ENCODE data around the gene DDTL.
"Not testable (repeated sequence)": the region's sequence is repeated elsewhere in the genome, so short reads cannot be mapped to it uniquely, and the experiment has no call there.

DDTL gene

DNA sequence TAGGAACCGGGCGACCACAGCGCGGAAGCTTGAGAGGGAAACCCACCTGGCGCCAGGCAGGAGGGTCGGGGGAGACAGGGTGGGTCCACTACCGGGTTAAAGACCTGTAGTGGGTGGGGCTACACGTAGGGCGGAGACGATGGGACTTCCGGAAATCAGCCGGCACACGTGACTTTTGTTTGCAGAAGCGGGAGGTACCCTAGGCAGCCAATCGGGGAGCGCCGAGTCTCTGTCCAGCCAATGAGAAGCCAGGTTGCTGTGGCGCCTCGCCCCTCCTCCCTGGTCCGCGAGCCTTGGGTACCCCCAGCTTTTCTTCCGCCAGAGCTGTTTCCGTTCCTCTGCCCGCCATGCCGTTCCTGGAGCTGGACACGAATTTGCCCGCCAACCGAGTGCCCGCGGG, at the start of gene DDTL:
Gene DDTL, plus strand, starts transcription at position 321 of the 400 bp plus-strand sequence. Its CDS starts 27 bp downstream, at position 348.
- H3K27me3 Mint-ChIP-seq (ENCODE audit: low read depth); H3K4me3 Mint-ChIP-seq; H3K9me3 Mint-ChIP-seq; H3K27ac Mint-ChIP-seq: not testable (repeated sequence)
- Mint-ChIP-seq H3K36me3 (ENCODE audit: low read depth) (peaks cover 16% of the 10 kb centered on the region), H3K4me1 (ENCODE audit: low read depth) (peaks cover 21% of the 10 kb centered on the region)

- H3K4me1 Mint-ChIP-seq (ENCODE audit: low read depth); H3K27ac Mint-ChIP-seq; H3K36me3 Mint-ChIP-seq (ENCODE audit: low read depth); H3K4me3 Mint-ChIP-seq; H3K27me3 Mint-ChIP-seq (ENCODE audit: low read depth): not testable (repeated sequence)
- H3K9me3 Mint-ChIP-seq, result peaks cover 11% of the 10 kb centered on the region
Measured at GRCh38 chr22:23920267-23920611, 46.4 kb upstream of the DDTL start.

- H3K27ac Mint-ChIP-seq; H3K36me3 Mint-ChIP-seq (ENCODE audit: low read depth); H3K27me3 Mint-ChIP-seq (ENCODE audit: low read depth): not testable (repeated sequence)
Measured at GRCh38 chr22:23921586-23922201, 45.0 kb upstream of the DDTL start.

GRCh38 chr22:23922921-23923320, 43.8 kb upstream of the DDTL start:
- Mint-ChIP-seq H3K27me3 (ENCODE audit: low read depth) (no peaks in the 10 kb centered on the region), H3K4me1 (ENCODE audit: low read depth) (peaks cover 3% of the 10 kb centered on the region), H3K9me3 (peaks cover 13% of the 10 kb centered on the region), H3K27ac (no peak overlapping the region), H3K36me3 (ENCODE audit: low read depth) (peaks cover 6% of the 10 kb centered on the region), H3K4me3 (no peak overlapping the region)

More at GRCh38 chr22:23921586-23922201, 45.0 kb upstream of the DDTL start:
- H3K4me3 Mint-ChIP-seq; H3K4me1 Mint-ChIP-seq (ENCODE audit: low read depth): not testable (repeated sequence)
- H3K9me3 Mint-ChIP-seq, result peaks cover 13% of the 10 kb centered on the region

GRCh38 chr22:23925020-23925606, 41.6 kb upstream of the DDTL start:
- H3K36me3 Mint-ChIP-seq (ENCODE audit: low read depth), result peaks cover 6% of the 10 kb centered on the region

GRCh38 chr22:23926561-23926960, 40.1 kb upstream of the DDTL start:
- Mint-ChIP-seq H3K27ac (no peak overlapping the region), H3K36me3 (ENCODE audit: low read depth) (peaks cover 10% of the 10 kb centered on the region)

More at GRCh38 chr22:23925020-23925606, 41.6 kb upstream of the DDTL start:
- H3K4me1 Mint-ChIP-seq (ENCODE audit: low read depth), result peaks cover 3% of the 10 kb centered on the region
- peaks cover 13% of the 10 kb centered on the region for H3K9me3 Mint-ChIP-seq
- H3K27ac Mint-ChIP-seq, result no peak overlapping the region
- peaks cover 4% of the 10 kb centered on the region for H3K27me3 Mint-ChIP-seq (ENCODE audit: low read depth)
- H3K4me3 Mint-ChIP-seq, result no peak overlapping the region

GRCh38 chr22:23938328-23939016, 28.2 kb upstream of the DDTL start:
- H3K4me3 Mint-ChIP-seq, result no peak overlapping the region
- H3K36me3 Mint-ChIP-seq (ENCODE audit: low read depth), result no peaks in the 10 kb centered on the region
- peaks cover 4% of the 10 kb centered on the region for H3K4me1 Mint-ChIP-seq (ENCODE audit: low read depth)
- no peak overlapping the region for H3K27ac Mint-ChIP-seq
- H3K27me3 Mint-ChIP-seq (ENCODE audit: low read depth), result peaks cover 12% of the 10 kb centered on the region
- no peaks in the 10 kb centered on the region for H3K9me3 Mint-ChIP-seq

More at GRCh38 chr22:23926561-23926960, 40.1 kb upstream of the DDTL start:
- no peak overlapping the region for H3K4me3 Mint-ChIP-seq
- peaks cover 9% of the 10 kb centered on the region for H3K27me3 Mint-ChIP-seq (ENCODE audit: low read depth)
- H3K9me3 Mint-ChIP-seq, result peaks cover 17% of the 10 kb centered on the region
- peaks cover 3% of the 10 kb centered on the region for H3K4me1 Mint-ChIP-seq (ENCODE audit: low read depth)

DNA sequence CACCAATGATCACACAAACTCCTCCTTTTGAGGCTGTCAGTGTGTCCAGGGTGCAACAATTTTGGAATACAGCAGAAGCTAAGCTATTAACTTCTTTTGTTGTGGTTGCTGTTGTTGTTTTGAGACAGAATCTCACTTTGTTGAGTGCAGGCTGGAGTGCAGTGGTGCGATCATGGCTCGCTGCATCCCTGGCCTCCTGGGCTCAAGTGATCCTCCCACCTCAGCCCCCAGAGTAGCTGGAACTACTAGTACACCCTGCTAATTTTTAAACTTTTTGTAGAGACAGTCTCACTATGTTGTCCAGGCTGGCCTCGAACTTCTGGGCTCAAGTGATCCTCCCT, 27.7 kb upstream of the DDTL start:
- Mint-ChIP-seq H3K4me1 (ENCODE audit: low read depth) (peaks cover 4% of the 10 kb centered on the region), H3K4me3 (no peak overlapping the region), H3K36me3 (ENCODE audit: low read depth) (no peaks in the 10 kb centered on the region), H3K9me3 (no peaks in the 10 kb centered on the region), H3K27me3 (ENCODE audit: low read depth) (peaks cover 13% of the 10 kb centered on the region), H3K27ac (no peak overlapping the region)

DNA sequence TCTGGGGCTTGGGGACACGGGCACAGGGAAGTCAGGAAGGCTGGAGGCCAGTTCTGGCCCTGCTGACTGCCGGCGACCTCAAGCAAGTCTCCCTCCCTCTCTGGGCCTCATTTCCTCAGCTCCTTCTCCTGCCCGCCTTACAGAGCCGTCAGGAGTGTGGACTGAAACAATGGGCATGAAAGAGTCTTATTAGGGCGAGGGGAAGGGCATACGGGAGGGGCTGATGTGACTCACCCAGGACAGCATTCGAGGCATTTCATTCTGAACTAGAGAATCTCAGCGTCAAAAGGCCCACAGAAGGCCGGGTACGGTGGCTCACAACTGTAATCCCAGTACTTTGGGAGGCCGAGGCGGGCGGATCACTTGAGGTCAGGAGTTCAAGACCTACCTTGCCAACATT, 26.5 kb upstream of the DDTL start:
- H3K4me1 Mint-ChIP-seq (ENCODE audit: low read depth), result not testable (repeated sequence)

GRCh38 chr22:23947391-23947790, 19.3 kb upstream of the DDTL start:
- not testable (repeated sequence) for H3K9me3 Mint-ChIP-seq; H3K27ac Mint-ChIP-seq; H3K4me1 Mint-ChIP-seq (ENCODE audit: low read depth); H3K4me3 Mint-ChIP-seq; H3K36me3 Mint-ChIP-seq (ENCODE audit: low read depth)
- H3K27me3 Mint-ChIP-seq (ENCODE audit: low read depth), result peaks cover 12% of the 10 kb centered on the region

More for the DNA sequence above, 26.5 kb upstream of the DDTL start:
- not testable (repeated sequence) for H3K36me3 Mint-ChIP-seq (ENCODE audit: low read depth); H3K27ac Mint-ChIP-seq; H3K9me3 Mint-ChIP-seq; H3K4me3 Mint-ChIP-seq
- H3K27me3 Mint-ChIP-seq (ENCODE audit: low read depth), result peaks cover 19% of the 10 kb centered on the region

DNA sequence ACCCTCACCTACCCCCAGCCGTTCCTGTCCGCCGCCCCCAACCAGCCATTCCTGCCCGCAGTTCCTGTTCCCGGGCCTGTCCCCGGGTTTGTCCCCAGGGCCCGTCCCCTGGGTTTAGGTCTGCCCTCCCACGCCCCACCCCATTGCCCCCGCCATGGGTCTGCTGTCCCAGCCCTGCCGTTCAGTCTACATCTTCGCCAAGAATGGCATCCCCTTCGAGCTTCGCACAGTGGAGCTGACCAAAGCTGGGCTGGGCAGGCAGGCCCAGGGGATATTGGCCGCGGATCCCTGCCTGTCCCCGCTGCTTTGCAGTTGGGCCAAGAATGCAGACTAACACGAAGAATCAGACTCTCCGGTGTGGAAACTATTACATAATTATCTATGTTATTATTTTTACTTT, 16.9 kb upstream of the DDTL start:
- not testable (repeated sequence) for H3K27ac Mint-ChIP-seq; H3K4me3 Mint-ChIP-seq; H3K27me3 Mint-ChIP-seq (ENCODE audit: low read depth); H3K9me3 Mint-ChIP-seq; H3K36me3 Mint-ChIP-seq (ENCODE audit: low read depth); H3K4me1 Mint-ChIP-seq (ENCODE audit: low read depth)

- H3K4me1 Mint-ChIP-seq (ENCODE audit: low read depth); H3K36me3 Mint-ChIP-seq (ENCODE audit: low read depth); H3K9me3 Mint-ChIP-seq; H3K4me3 Mint-ChIP-seq; H3K27ac Mint-ChIP-seq; H3K27me3 Mint-ChIP-seq (ENCODE audit: low read depth): not testable (repeated sequence)
Measured at GRCh38 chr22:23951383-23951782, 15.3 kb upstream of the DDTL start.

DNA sequence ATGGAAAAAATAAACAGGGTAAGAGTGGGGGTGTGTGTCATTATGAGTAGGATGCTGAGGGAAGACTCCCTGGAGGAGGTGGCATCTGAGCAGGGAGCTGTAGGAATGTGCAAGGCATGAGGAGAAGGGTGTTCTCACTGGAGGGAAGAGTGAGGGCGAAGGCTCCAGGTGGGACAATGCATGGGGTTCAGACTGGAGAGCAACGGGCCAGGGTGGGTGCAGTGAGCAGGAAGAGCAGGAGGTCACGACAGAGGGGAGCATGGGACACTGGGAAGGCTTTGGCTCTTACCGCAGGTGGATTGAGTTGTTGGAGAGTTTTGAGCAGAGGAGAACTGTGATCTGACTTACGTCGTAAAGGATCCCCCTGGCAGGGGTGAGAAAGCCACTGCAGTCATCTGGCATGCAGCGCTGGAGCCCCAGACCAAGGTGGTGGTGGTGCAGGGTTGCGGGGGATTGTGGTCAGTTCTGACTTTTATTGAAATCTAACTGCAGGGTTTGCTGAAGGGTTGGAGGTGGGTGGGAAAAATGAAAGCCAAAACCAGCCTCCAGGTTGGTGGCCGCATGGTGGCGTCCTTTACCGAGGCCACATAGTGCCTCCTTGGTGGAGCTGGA, 13.8 kb upstream of the DDTL start:
- not testable (repeated sequence) for H3K36me3 Mint-ChIP-seq (ENCODE audit: low read depth); H3K9me3 Mint-ChIP-seq; H3K27me3 Mint-ChIP-seq (ENCODE audit: low read depth); H3K4me1 Mint-ChIP-seq (ENCODE audit: low read depth); H3K4me3 Mint-ChIP-seq
- H3K27ac Mint-ChIP-seq, result peak overlapping the region; percentile 58

DNA sequence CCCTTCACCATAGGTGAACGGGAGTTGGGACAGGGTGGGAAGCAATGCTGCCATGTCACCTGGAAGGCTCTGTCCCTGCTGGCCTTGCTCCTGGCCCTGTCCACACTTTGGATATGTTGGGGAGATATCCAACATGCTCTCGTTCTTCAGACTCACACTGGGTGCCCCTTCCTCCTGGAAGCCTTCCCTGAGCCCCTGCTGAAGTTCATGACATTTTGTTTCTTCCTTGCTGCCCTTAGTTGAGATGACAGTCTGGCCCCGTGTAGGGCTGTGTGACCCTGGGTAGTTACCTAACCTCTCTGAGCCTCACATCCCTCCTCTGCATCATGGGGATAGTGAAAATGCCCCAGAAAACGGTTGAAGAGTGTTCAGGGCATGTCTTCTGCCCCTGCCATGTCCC, 13.2 kb upstream of the DDTL start:
- not testable (repeated sequence) for H3K27me3 Mint-ChIP-seq (ENCODE audit: low read depth); H3K9me3 Mint-ChIP-seq; H3K4me1 Mint-ChIP-seq (ENCODE audit: low read depth); H3K36me3 Mint-ChIP-seq (ENCODE audit: low read depth); H3K27ac Mint-ChIP-seq; H3K4me3 Mint-ChIP-seq

Data from T-helper 1 cell treated with Interleukin-12 subunit alpha and Interleukin-12 subunit beta and Interleukin-4 antibody, amounts not matched to agents 30 μg/mL and 1 μg/mL, for 36 hours (primary cell).